RPMI8226 (cell line): ENCODE data around the gene COPE.
"Not testable (repeated sequence)": the region's sequence is repeated elsewhere in the genome, so short reads cannot be mapped to it uniquely, and the experiment has no call there.

Source experiments
- DNase-seq: peaks from one replicate; pipeline ENCODE4 v3.0.0-alpha.2; 2015

Gene COPE

GRCh38 chr19:18940769-18941627, 21.8 kb upstream of the COPE start, which contains the start of gene HOMER3:
TSS of gene HOMER3 (minus strand) at chr19:18941217. CDS start at chr19:18938982, 2,235 bp downstream.
- DNase-seq = peak; percentile 84

GRCh38 chr19:18939922-18940768, 21.0 kb upstream of the COPE start:
- DNase-seq = no peak

- DNase-seq = no peak
Observed at GRCh38 chr19:18939163-18939562, 20.0 kb upstream of the COPE start.

GRCh38 chr19:18933297-18933696, 14.1 kb upstream of the COPE start:
- DNase-seq = no peak

- peak; percentile 47 for DNase-seq
Observed at GRCh38 chr19:18932216-18932841, 13.1 kb upstream of the COPE start.

GRCh38 chr19:18931316-18932162, 12.4 kb upstream of the COPE start:
- no peak for DNase-seq

- no peak for DNase-seq
Observed at GRCh38 chr19:18929311-18929710, 10.1 kb upstream of the COPE start.

- DNase-seq = no peak
Observed at GRCh38 chr19:18928018-18928805, 9.0 kb upstream of the COPE start.

- no peak for DNase-seq
Observed at GRCh38 chr19:18924684-18925213, 5.6 kb upstream of the COPE start.

- no peak for DNase-seq
Observed at GRCh38 chr19:18922228-18922985, 3.2 kb upstream of the COPE start.

GRCh38 chr19:18921593-18921992, 2.4 kb upstream of the COPE start:
- no peak for DNase-seq

- DNase-seq = no peak
Observed at GRCh38 chr19:18920400-18920799, 1.2 kb upstream of the COPE start.

- no peak for DNase-seq
Observed at GRCh38 chr19:18919900-18920214, 670 bp upstream of the COPE start.

- not testable (repeated sequence) for DNase-seq
Observed at GRCh38 chr19:18917593-18917992, 1.6 kb downstream of the COPE start.

- peak; percentile 66 for DNase-seq
Observed at GRCh38 chr19:18915639-18916038, 3.5 kb downstream of the COPE start.

GRCh38 chr19:18913466-18913865, 5.7 kb downstream of the COPE start:
- no peak for DNase-seq

GRCh38 chr19:18912933-18913332, 6.3 kb downstream of the COPE start:
- no peak for DNase-seq

GRCh38 chr19:18910801-18911436, 8.3 kb downstream of the COPE start:
- no peak for DNase-seq

GRCh38 chr19:18910010-18910409, 9.2 kb downstream of the COPE start:
- DNase-seq = no peak
